GM21619 (cell line): ENCODE measurements around the gene DHPS.
"Not testable (repeated sequence)": the region's sequence is repeated elsewhere in the genome, so short reads cannot be mapped to it uniquely, and the experiment has no call there.

Experiments used
- ATAC-seq: cut with Tn5 transposase; IDR thresholded peaks from one replicate; pipeline ENCODE4 v1.9.1; 2021; ENCODE audit not compliant: unreplicated experiment

The DHPS gene

GRCh38 chr19:12681074-12681987 lies at the start of gene DHPS:
DHPS (minus strand) TSS chr19:12681880; CDS start chr19:12681766, 114 bp downstream.
- peak; percentile 55 for ATAC-seq

GRCh38 chr19:12731337-12731736 lies 49.7 kb upstream of the DHPS start:
- ATAC-seq, result no peak

GRCh38 chr19:12730064-12730463 lies 48.4 kb upstream of the DHPS start:
- ATAC-seq, result no peak

GRCh38 chr19:12727745-12728433 lies 46.2 kb upstream of the DHPS start:
- ATAC-seq, result no peak

- ATAC-seq, result no peak
These were observed 45.3 kb upstream of the DHPS start for GRCh38 chr19:12726988-12727316.

GRCh38 chr19:12725612-12726011 lies 43.9 kb upstream of the DHPS start:
- ATAC-seq, result not testable (repeated sequence)

GRCh38 chr19:12723641-12724426 lies 42.2 kb upstream of the DHPS start, which contains the start of gene TNPO2:
TNPO2 (minus strand) TSS chr19:12723932; CDS start chr19:12720977, 2,955 bp downstream.
- no peak for ATAC-seq

GRCh38 chr19:12723381-12723640 lies 41.6 kb upstream of the DHPS start:
- ATAC-seq, result no peak

- ATAC-seq, result peak; percentile 72
These were observed 41.1 kb upstream of the DHPS start for GRCh38 chr19:12722566-12723380.

GRCh38 chr19:12721656-12722565 lies 40.2 kb upstream of the DHPS start:
- peak; percentile 24 for ATAC-seq

- no peak for ATAC-seq
These were observed 39.4 kb upstream of the DHPS start for GRCh38 chr19:12720851-12721655.

- no peak for ATAC-seq
These were observed 38.6 kb upstream of the DHPS start for GRCh38 chr19:12720296-12720695.

GRCh38 chr19:12715929-12716328 lies 34.2 kb upstream of the DHPS start:
- no peak for ATAC-seq

- ATAC-seq, result no peak
These were observed 33.4 kb upstream of the DHPS start for GRCh38 chr19:12715102-12715501.

- ATAC-seq, result not testable (repeated sequence)
These were observed 31.6 kb upstream of the DHPS start for GRCh38 chr19:12713304-12713703.

GRCh38 chr19:12712077-12712476 lies 30.4 kb upstream of the DHPS start:
- ATAC-seq, result not testable (repeated sequence)

GRCh38 chr19:12711187-12711586 lies 29.5 kb upstream of the DHPS start:
- no peak for ATAC-seq

GRCh38 chr19:12708641-12709040 lies 27.0 kb upstream of the DHPS start:
- ATAC-seq, result no peak

- no peak for ATAC-seq
These were observed 24.6 kb upstream of the DHPS start for GRCh38 chr19:12706332-12706718.
